ENCODE measurements around the gene CGA. TPM values are rescaled to one million over a fixed set of nuclear protein-coding genes. Genes with fewer than 3 reads are reported as not detected.

Gene CGA
- total and polyA plus RNA-seq, 11 donors: 0.40 to 0.89 (median 0.49) TPM; not detected in 8

DNA sequence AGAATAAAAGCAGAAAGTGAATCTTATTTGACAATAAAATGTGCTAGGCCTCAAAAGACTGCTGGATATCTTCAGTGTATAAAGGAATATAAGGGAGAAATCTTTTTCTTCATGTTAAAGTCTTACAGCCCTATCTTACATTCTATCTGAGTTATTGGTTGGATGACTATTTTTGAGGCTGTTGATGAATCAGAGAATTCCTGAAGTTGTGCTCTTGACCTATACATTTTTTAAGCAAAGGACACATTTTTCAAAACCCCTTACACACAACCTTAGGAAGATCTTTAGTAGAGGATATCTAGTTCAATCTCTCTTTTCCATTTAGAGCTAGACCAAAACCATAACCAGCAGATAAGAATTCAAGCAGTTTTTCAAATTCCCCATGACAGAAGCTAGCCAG is 10.9 kb upstream of the CGA start:
- ATAC-seq (no peak), DNase-seq (no peak)
- no peaks in the 10 kb centered on the region for H3K9me3 ChIP-seq
- H3K36me3 ChIP-seq: no peaks in the 10 kb centered on the region
- intact Hi-C loops (cut with DNase I): no loop called here
- TF ChIP-seq POLR2A (IDR thresholded peaks at IDR 0.05): no peak
- TF ChIP-seq, protein P1, sequence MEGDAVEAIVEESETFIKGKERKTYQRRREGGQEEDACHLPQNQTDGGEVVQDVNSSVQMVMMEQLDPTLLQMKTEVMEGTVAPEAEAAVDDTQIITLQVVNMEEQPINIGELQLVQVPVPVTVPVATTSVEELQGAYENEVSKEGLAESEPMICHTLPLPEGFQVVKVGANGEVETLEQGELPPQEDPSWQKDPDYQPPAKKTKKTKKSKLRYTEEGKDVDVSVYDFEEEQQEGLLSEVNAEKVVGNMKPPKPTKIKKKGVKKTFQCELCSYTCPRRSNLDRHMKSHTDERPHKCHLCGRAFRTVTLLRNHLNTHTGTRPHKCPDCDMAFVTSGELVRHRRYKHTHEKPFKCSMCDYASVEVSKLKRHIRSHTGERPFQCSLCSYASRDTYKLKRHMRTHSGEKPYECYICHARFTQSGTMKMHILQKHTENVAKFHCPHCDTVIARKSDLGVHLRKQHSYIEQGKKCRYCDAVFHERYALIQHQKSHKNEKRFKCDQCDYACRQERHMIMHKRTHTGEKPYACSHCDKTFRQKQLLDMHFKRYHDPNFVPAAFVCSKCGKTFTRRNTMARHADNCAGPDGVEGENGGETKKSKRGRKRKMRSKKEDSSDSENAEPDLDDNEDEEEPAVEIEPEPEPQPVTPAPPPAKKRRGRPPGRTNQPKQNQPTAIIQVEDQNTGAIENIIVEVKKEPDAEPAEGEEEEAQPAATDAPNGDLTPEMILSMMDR (IDR thresholded peaks at IDR 0.05): no peak
- no peak overlapping the region for H3K4me3 ChIP-seq
- H3K27me3 ChIP-seq: no peaks in the 10 kb centered on the region
- H3K27ac ChIP-seq: no peak overlapping the region
- H3K4me1 ChIP-seq: peaks cover 0 to 4% (median 0%) of the 10 kb centered on the region in 12 donors

DNA sequence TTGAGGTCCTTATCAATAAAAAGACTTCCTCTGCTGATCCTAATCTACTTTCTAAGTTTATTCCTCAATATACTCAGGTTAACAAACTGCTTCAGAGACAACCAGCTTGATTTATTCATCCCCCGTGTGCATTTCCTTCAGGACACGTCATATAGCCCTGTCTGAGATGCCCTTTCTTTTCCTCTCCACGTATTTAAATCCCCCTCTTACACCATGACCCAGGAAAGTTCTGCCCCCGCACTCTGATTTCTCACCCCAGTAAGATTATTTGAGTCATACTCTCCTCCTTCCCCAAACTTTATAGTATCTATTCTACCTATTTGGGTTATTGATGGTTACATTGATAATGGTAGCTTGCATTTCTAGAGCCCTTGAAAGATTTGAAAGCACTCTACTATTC is 9.8 kb upstream of the CGA start:
- TF ChIP-seq POLR2A (IDR thresholded peaks at IDR 0.05): no peak
- TF ChIP-seq, protein P1 (IDR thresholded peaks at IDR 0.05): no peak
- H3K27ac ChIP-seq: no peak overlapping the region
- no peak for DNase-seq
- intact Hi-C loops (cut with DNase I): no loop called here
- peaks cover 0 to 4% (median 0%) of the 10 kb centered on the region in 12 donors for H3K4me1 ChIP-seq
- H3K36me3 ChIP-seq: no peaks in the 10 kb centered on the region
- H3K27me3 ChIP-seq: no peaks in the 10 kb centered on the region
- no peak for ATAC-seq
- no peaks in the 10 kb centered on the region for H3K9me3 ChIP-seq
- H3K4me3 ChIP-seq: no peak overlapping the region
- 67 to 77% (median 71%) methylated on average over 4 of the region's 4 CpGs for WGBS, 4 donors

DNA sequence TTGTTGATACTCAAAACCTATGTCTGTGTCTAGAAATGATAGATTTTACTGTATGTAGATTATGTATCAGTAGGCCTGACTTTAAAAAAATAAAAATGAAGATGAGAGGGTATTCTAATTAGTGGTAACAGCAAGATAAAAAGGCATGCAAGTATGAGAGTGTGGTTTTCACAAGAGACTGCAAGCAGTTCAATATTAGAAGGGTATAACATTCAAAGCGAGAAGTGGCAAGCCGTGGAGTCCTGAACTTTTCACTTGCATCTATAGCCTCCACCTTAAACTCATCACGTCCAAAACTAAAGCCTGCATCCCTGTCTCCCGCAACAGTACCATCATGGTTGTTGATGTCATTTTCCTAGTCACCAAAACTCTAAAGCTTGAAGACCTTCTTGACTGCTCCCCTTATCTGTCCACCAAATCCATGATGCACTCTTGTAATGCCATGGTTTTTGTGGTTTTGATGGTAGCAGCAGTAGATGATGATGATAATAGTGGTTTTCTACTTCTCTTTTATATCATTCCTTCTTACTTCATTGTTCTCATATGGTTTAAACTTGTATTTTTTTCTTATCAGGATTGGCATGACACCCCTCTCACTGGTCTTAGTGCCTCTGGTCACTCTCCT is 9.2 kb upstream of the CGA start:
- WGBS, 4 donors: 88 to 95% (median 93%) methylated on average over 4 of the region's 4 CpGs
- ATAC-seq: no peak
- intact Hi-C loops (cut with DNase I): no loop called here

DNA sequence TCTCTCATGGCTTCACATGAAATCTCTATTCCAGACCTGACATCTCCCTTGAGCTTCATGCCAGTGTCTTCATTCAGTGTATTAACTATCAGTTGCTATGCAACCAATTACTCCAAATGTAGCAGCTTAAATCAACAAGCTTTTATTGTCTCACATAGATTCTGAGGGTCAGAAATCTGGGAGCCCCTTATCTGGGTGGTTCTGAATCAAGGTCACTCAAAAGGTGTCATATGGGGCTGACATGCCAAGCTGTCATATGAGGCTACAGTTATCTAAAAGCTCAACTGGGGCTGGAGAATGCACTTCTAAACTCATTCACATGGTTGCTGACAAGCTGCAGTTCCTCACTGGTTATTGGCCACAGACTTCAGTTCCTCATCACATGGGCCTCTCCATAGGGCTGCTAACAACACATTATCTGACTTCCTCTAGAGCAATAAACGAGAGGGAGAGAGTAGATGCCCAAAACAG is 7.3 kb upstream of the CGA start:
- Histone ChIP-seq H3K27me3 (no peaks in the 10 kb centered on the region), H3K27ac (peak overlapping the region in 4 of 12 donors; percentile 14 to 33 (median 22)), H3K9me3 (no peaks in the 10 kb centered on the region), H3K4me1 (peaks cover 0 to 4% (median 0%) of the 10 kb centered on the region in 12 donors), H3K4me3 (no peak overlapping the region), H3K36me3 (no peaks in the 10 kb centered on the region)
- intact Hi-C loops (cut with DNase I): no loop called here
- no peak for TF ChIP-seq POLR2A (IDR thresholded peaks at IDR 0.05)
- TF ChIP-seq, protein P1 (IDR thresholded peaks at IDR 0.05): no peak
- peak in 3 of 5 donors; percentile 22 to 42 (median 30) for DNase-seq
- peak; percentile 75 to 98 (median 96) for ATAC-seq
- 0 to 2% (median 1%) methylated on average over 1 of the region's 1 CpG for WGBS, 4 donors

More for the DNA sequence above, 9.2 kb upstream of the CGA start:
- peaks cover 0 to 4% (median 0%) of the 10 kb centered on the region in 12 donors for H3K4me1 ChIP-seq
- no peak for DNase-seq
- H3K36me3 ChIP-seq: no peaks in the 10 kb centered on the region
- H3K27ac ChIP-seq: no peak overlapping the region
- no peak overlapping the region for H3K4me3 ChIP-seq
- TF ChIP-seq POLR2A (IDR thresholded peaks at IDR 0.05): no peak
- TF ChIP-seq, protein P1 (IDR thresholded peaks at IDR 0.05): no peak
- H3K27me3 ChIP-seq: no peaks in the 10 kb centered on the region
- H3K9me3 ChIP-seq: no peaks in the 10 kb centered on the region
